ENCODE results near the gene CCDC142. TPM values are rescaled to one million over a fixed set of nuclear protein-coding genes. Genes with fewer than 3 reads are reported as not detected.

Gene CCDC142
- total RNA-seq, 4 donors from 2014 or later = 10.4 to 31.1 (median 18.7) TPM

DNA sequence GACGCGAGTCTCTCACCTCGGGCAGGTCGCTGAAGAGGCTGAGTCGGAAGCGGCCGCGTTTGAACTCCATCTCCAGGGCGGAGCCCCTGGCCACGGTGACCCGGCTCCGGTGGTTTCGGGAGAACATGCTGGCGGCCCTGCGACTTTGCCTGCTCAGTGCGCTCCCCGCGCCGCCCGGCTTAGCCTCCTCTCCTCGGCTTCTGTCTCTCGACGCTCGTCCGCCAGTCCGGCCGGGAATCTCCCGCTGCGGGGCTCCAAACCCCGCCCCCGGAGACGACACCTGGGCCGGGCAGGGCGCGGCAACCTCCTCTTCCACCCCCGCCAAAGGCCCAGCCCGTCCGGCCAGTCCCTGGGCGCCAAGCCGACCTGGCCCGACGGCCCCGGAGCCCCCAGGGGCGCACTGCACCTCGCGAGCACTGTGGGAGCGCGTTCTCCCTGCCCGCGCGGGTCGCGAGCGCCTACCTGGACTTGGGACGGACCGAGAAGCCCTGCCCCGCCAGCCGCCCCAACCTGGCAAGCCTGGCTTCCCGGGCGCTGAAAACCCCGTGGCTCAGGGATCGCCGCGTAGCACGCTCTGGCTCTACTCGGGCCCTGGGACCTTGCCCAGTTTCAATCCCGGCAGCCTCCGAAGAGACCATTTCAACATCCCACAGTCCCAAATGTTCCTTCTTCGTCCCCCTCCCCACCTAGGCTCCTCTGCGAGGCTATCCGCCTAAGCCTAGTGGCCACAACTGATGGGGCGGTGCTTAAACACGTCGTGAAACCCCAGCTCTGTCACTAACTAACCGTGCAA lies 40.9 kb downstream of the CCDC142 start, which contains the start of gene RTKN:
TSS of gene RTKN (minus strand) at position 248 of the 793 bp plus-strand sequence. CDS start at position 127, 121 bp downstream.
- DNase-seq (ENCODE audit: low spot score in 2 of 2) = peak in 1 of 2 donors; percentile 76
- Histone ChIP-seq H3K4me3 (peak within 1 kb of the TSS; percentile 65), H3K27ac (peak within 1 kb of the TSS; percentile 84), H3K4me1 (peaks cover 32% of the 10 kb centered on the region), H3K27me3 (no peaks in the 10 kb centered on the region), H3K36me3 (no peaks in the 10 kb centered on the region), H3K9me3 (no peaks in the 10 kb centered on the region)
- TF ChIP-seq, protein P1, sequence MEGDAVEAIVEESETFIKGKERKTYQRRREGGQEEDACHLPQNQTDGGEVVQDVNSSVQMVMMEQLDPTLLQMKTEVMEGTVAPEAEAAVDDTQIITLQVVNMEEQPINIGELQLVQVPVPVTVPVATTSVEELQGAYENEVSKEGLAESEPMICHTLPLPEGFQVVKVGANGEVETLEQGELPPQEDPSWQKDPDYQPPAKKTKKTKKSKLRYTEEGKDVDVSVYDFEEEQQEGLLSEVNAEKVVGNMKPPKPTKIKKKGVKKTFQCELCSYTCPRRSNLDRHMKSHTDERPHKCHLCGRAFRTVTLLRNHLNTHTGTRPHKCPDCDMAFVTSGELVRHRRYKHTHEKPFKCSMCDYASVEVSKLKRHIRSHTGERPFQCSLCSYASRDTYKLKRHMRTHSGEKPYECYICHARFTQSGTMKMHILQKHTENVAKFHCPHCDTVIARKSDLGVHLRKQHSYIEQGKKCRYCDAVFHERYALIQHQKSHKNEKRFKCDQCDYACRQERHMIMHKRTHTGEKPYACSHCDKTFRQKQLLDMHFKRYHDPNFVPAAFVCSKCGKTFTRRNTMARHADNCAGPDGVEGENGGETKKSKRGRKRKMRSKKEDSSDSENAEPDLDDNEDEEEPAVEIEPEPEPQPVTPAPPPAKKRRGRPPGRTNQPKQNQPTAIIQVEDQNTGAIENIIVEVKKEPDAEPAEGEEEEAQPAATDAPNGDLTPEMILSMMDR (IDR thresholded peaks at IDR 0.05) = no peak
- TF ChIP-seq POLR2AphosphoS5 (IDR thresholded peaks at IDR 0.05) = peak in 1 of 3 donors; percentile 28
- WGBS = 21% methylated on average over 21 of the region's 75 CpGs

DNA sequence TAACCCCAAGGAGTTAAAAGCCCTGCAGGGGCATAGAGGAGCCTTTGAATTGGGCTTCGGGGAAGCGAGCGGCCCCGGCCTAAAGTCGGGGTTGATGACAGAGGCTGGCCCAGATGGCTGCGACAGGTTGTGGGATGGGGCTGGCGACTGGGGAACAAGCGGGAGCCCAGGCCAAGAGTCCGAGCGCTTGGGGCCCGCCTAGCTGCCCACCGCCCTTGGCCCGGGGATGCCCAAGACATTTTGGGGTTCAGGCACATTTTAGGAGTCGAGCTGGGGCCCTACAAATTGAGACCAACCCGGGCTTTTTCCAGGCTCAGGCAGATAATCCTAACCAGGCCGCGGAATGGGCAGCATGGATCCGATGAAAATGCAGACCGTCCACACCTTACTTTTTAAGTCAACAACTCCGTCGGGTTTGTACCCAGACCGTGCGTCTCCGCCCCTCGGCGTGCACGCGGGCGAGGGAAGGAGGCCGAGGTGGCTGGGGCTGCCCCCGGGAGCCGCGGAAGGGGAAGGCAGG lies 41.6 kb downstream of the CCDC142 start:
- Histone ChIP-seq H3K27me3 (no peaks in the 10 kb centered on the region), H3K4me1 (peaks cover 32% of the 10 kb centered on the region), H3K27ac (peak overlapping the region; percentile 84), H3K4me3 (peak overlapping the region; percentile 65), H3K36me3 (no peaks in the 10 kb centered on the region), H3K9me3 (no peaks in the 10 kb centered on the region)
- WGBS = 28% methylated on average over 6 of the region's 33 CpGs
- DNase-seq (ENCODE audit: low spot score in 2 of 2) = peak in 1 of 2 donors; percentile 74
- TF ChIP-seq EP300 (IDR thresholded peaks at IDR 0.05) = no peak
- TF ChIP-seq, protein P1 (IDR thresholded peaks at IDR 0.05) = no peak
- no peak for TF ChIP-seq POLR2AphosphoS5 (IDR thresholded peaks at IDR 0.05)
- TF ChIP-seq POLR2A (IDR thresholded peaks at IDR 0.05) = no peak

DNA sequence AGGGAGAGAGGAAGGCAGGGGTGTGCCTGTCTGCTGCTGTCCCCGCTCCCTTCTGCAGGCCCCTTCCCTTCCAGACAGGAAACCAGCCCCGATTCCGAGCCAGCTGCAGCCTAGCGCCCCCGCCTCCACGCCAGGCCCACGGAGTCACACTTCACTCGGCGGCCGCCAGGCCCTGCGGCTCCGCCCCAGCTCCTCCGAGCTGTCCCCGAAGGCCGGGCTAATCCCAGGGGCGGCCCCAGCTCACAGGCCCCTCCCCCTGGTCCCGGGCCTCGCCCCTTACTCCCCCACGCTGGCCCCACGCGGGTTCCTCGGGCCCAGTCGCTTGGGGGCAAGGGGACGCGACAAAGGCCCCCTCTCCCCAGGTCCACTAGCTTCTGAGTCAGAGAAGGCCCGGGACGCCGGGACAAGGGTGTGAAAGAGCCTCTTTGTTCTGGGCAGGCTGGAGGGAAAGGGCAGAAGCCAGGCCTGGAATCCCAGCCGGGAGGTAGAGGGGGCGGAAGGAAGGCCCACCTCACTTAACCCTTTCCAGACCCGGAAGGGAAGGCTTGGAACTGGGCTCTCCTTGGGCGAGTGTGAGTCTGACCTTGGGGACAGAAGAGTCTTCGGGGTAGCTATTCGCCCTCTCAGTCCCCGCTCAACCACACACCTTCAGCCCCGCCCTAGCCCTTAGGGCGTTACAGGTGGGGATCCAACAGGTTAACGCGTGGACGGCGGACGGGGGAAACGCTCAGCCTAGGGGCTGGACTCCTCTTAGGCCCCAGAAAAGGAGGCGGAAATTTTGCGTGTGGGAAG lies 42.2 kb downstream of the CCDC142 start:
- Histone ChIP-seq H3K4me3 (peak overlapping the region; percentile 65), H3K27ac (peak overlapping the region; percentile 84)

DNA sequence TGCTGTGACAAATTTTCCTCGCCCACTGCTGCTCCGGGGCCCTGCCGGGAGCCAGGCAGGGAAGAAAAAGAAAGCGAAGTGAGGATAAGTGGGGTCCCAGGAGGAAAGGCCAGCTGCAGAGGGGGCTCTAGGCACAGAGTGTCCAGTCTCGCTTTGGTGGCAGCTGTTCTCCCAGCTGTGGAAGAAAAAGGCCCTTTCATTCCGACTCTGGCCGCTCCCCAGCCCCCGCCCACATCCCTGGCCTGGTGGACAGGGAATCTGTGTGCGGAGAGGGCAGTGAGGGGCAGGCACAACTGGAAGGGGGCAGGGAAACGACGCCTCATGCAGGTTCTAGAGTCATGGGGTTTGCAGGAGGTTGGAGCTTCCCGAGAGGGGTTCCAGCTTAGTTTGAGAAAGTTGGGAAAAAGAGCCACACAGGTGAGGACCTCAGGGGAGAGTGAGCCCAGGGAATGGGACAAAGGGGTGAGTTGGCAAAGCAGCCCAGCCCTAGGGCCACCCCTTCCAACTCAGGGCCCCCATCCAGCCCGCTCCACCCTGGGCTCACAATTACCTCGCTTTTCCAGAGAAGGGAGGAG lies 42.9 kb downstream of the CCDC142 start:
- peaks cover 32% of the 10 kb centered on the region for H3K4me1 ChIP-seq
- no peaks in the 10 kb centered on the region for H3K27me3 ChIP-seq
- peak overlapping the region; percentile 65 for H3K4me3 ChIP-seq
- WGBS = 27% methylated on average over 14 of the region's 14 CpGs
- no peaks in the 10 kb centered on the region for H3K36me3 ChIP-seq
- peak in 1 of 2 donors; percentile 70 for DNase-seq (ENCODE audit: low spot score in 2 of 2)
- no peaks in the 10 kb centered on the region for H3K9me3 ChIP-seq
- peak overlapping the region; percentile 84 for H3K27ac ChIP-seq
- no peak for TF ChIP-seq EP300 (IDR thresholded peaks at IDR 0.05)
- no peak for TF ChIP-seq POLR2AphosphoS5 (IDR thresholded peaks at IDR 0.05)
- TF ChIP-seq, protein P1 (IDR thresholded peaks at IDR 0.05) = no peak
- no peak for TF ChIP-seq POLR2A (IDR thresholded peaks at IDR 0.05)

More for the DNA sequence above, 42.2 kb downstream of the CCDC142 start:
- Histone ChIP-seq H3K4me1 (peaks cover 32% of the 10 kb centered on the region), H3K27me3 (no peaks in the 10 kb centered on the region), H3K36me3 (no peaks in the 10 kb centered on the region), H3K9me3 (no peaks in the 10 kb centered on the region)
- DNase-seq (ENCODE audit: low spot score in 2 of 2) = peak in 1 of 2 donors; percentile 90
- WGBS = 12% methylated on average over 12 of the region's 45 CpGs
- TF ChIP-seq, protein P1 (IDR thresholded peaks at IDR 0.05) = peak in 1 of 2 donors; percentile 12
- TF ChIP-seq POLR2A (IDR thresholded peaks at IDR 0.05) = no peak
- TF ChIP-seq POLR2AphosphoS5 (IDR thresholded peaks at IDR 0.05) = no peak
